Spleen (tissue), 7 donors: ENCODE data around the gene TRHDE.

Source experiments
- POLR2A ChIP-seq, 3 donors: fragments of 450-650 bp; IDR thresholded peaks; one replicate each; pipeline ENCODE4 v1.5.1; 2017; ENCODE audit warnings: antibody characterized with exemption in 3 of 3, mild to moderate bottlenecking in 1 of 3
- POLR2AphosphoS5 ChIP-seq, 3 donors: sonication (generic); formaldehyde crosslinking; IDR thresholded peaks; one replicate each; pipeline ENCODE4 v1.5.1; 2017; ENCODE audit warnings: antibody characterized with exemption in 3 of 3
- TF ChIP-seq, protein P1 (sequence below), 11 experiments: fragments of 200-600 bp in 7 of 11; fragments of 450-650 bp in 4 of 11; sonication (generic) in 4 of 11; IDR thresholded peaks in 8 of 11; conservative IDR thresholded peaks in 3 of 11; 1 replicate in 7 of 11; 2 replicates in 4 of 11; pipeline versions ENCODE4 v1.4.0 to v1.8.0; 2016 to 2021; ENCODE audit warnings: antibody characterized with exemption in 11 of 11, inconsistent platforms in 4 of 11, mild to moderate bottlenecking in 1 of 11
- donor health status: DM: no; HTN: no; CAD: no; lungs with moderate emphysema.
- donor health status: DM: no; HTN: no; CAD: no.
- donor health status: DM: no; HTN: no; CAD: no.

DNA sequence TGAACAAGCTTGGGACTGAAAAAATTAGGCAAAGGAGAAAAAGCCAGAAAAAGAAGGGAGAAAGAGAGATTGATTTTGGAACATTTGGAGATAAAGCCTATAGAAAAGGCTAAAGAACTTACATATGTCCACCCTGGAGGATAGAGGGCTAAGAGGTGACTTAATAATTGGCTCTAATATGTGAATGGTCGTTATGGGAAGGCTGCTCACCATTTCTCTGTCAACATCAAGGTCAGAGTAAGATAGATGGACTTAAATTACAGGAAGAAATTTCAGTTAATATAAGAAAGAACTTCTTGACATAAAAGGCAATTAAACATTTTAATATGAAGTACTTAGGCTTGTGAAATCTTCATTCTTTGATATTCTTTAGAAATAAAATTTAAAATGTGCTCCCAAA lies 238.6 kb downstream of the TRHDE start:
- TF ChIP-seq, protein P1, sequence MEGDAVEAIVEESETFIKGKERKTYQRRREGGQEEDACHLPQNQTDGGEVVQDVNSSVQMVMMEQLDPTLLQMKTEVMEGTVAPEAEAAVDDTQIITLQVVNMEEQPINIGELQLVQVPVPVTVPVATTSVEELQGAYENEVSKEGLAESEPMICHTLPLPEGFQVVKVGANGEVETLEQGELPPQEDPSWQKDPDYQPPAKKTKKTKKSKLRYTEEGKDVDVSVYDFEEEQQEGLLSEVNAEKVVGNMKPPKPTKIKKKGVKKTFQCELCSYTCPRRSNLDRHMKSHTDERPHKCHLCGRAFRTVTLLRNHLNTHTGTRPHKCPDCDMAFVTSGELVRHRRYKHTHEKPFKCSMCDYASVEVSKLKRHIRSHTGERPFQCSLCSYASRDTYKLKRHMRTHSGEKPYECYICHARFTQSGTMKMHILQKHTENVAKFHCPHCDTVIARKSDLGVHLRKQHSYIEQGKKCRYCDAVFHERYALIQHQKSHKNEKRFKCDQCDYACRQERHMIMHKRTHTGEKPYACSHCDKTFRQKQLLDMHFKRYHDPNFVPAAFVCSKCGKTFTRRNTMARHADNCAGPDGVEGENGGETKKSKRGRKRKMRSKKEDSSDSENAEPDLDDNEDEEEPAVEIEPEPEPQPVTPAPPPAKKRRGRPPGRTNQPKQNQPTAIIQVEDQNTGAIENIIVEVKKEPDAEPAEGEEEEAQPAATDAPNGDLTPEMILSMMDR (IDR thresholded peaks at IDR 0.05 in 8 of 11, conservative IDR thresholded peaks at IDR 0.05 in 3 of 11) = no peak
- no peak for TF ChIP-seq POLR2A (IDR thresholded peaks at IDR 0.05)
- no peak for TF ChIP-seq POLR2AphosphoS5 (IDR thresholded peaks at IDR 0.05)
